Subcutaneous abdominal adipose tissue (tissue), 5 donors: ENCODE data around the gene IZUMO4.

ENCODE experiments used
- H3K27ac ChIP-seq: one replicate; pipeline ENCODE4 v1.7.0; 2013; ENCODE audit warnings: low read depth, mild to moderate bottlenecking, inconsistent platforms, low read length, moderate library complexity
- H3K27me3 ChIP-seq, 5 donors: one replicate each; pipeline ENCODE4 v1.7.0; 2013; ENCODE audit warnings: low read length in 5 of 5, inconsistent platforms in 1 of 5; ENCODE audit not compliant: control insufficient read depth in 5 of 5, insufficient read depth in 4 of 5
- H3K36me3 ChIP-seq, 5 donors: one replicate each; pipeline ENCODE4 v1.7.0; 2013; ENCODE audit warnings: low read length in 5 of 5; ENCODE audit not compliant: control insufficient read depth in 5 of 5, insufficient read depth in 5 of 5
- H3K4me1 ChIP-seq, 5 donors: one replicate each; pipeline ENCODE4 v1.7.0; 2013; ENCODE audit warnings: low read length in 5 of 5, mild to moderate bottlenecking in 3 of 5, moderate library complexity in 1 of 5; ENCODE audit not compliant: control insufficient read depth in 5 of 5, insufficient read depth in 5 of 5
- H3K4me3 ChIP-seq, 5 donors: one replicate each; pipeline ENCODE4 v1.7.0; 2013; ENCODE audit warnings: low read length in 5 of 5, low read depth in 1 of 5
- H3K9ac ChIP-seq, 5 donors: one replicate each; pipeline ENCODE4 v1.7.0; 2013; ENCODE audit warnings: low read length in 5 of 5, mild to moderate bottlenecking in 4 of 5, moderate library complexity in 3 of 5
- H3K9me3 ChIP-seq, 5 donors: one replicate each; pipeline ENCODE4 v1.7.0; 2013; ENCODE audit warnings: low read length in 5 of 5; ENCODE audit not compliant: control insufficient read depth in 5 of 5
- donor health status: healthy.
- donor health status: healthy.
- donor health status: healthy.
- donor health status: healthy.
- donor health status: healthy.

IZUMO4 gene

DNA sequence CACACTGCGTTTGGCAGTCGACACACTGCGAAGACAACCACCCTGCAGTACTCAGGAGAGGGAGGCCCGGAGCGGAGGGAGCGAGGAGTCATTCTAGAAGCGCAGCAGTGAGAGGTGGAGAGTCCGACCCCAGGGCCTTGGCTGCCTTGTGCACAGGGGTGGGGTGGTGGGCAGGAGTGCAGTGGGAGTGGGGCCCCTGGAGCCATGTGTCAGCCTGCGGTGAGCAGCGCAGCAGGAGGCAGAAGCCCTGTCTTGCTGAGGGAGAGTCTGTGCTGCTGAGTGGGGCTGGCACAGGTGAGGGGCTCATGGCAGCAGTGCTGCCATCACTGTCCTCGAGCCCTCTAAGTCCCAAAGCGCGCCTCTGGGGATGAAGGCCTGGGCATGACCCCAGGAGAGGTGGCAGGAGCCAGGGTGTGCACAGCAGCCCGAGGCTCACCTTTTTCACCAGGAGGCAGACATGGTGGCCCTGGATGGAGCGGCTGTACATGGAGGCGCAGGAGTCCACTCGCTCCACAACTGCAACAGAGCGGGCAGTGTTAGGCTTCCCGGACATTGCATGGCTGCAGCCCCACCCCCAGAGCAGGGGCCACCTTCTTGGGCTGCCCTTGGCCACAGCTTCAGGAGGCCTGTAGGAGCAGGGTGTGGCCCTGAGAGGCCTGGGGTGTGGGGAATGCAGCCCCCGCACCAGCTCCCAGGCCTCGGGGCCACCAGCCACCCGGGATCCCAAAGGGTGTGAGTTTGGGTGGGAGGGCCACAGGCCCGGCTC lies 11.7 kb downstream of the IZUMO4 start:
- Histone ChIP-seq H3K36me3 (peaks cover 0 to 88% (median 78%) of the 10 kb centered on the region in 5 donors), H3K27ac (no peak overlapping the region), H3K9me3 (peaks cover 0 to 2% (median 0%) of the 10 kb centered on the region in 5 donors)

DNA sequence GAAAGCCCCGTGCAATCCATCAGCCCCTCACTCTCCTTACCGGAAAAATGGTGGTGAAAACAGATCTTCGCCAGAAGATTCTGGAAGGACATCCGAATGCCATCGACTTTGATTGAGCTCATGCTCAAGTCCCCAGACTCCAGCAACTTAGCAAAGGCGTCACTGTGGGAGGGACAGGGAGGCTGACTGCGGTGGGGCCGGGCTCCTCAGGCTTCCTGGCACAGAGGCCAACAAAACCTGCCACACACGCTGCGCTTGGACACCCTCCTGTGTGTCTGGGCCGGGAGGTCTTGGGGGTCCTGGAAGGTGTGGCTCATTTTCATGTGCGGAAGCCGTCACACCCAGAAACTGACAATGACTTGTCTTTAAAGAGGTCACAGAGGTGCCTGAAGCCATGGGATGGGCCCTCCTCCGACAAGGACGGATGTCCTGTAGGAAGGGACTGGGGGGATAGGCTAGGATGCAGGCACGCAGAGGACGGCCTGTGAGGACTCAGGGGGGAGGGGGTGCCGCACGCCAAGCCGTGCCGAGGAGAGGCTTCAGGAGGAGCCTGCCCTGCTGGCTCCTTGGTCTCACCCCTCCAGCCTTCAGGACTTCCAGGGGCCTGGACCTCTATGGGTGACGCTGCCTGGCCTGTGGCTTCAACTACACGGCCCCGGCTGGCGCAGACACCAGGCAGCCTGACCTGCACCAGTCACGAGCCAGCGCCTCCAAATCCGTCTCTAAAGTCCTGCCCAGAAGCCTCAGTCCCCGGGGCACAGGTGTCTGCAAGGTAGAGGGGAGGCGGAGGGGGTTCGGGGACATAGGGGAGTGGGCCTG lies 12.5 kb downstream of the IZUMO4 start:
- H3K9me3 ChIP-seq = peaks cover 0 to 2% (median 0%) of the 10 kb centered on the region in 5 donors
- H3K27me3 ChIP-seq = no peaks in the 10 kb centered on the region
- H3K4me3 ChIP-seq = no peak overlapping the region
- H3K27ac ChIP-seq = no peak overlapping the region
- peaks cover 0 to 89% (median 82%) of the 10 kb centered on the region in 5 donors for H3K36me3 ChIP-seq
- H3K4me1 ChIP-seq = peaks cover 0 to 10% (median 0%) of the 10 kb centered on the region in 5 donors
- no peak overlapping the region for H3K9ac ChIP-seq

More for the DNA sequence above, 11.7 kb downstream of the IZUMO4 start:
- H3K27me3 ChIP-seq = no peaks in the 10 kb centered on the region
- no peak overlapping the region for H3K9ac ChIP-seq
- H3K4me1 ChIP-seq = peaks cover 0 to 2% (median 0%) of the 10 kb centered on the region in 5 donors
- no peak overlapping the region for H3K4me3 ChIP-seq

GRCh38 chr19:2110822-2111221 lies 14.1 kb downstream of the IZUMO4 start:
- peaks cover 0 to 95% (median 92%) of the 10 kb centered on the region in 5 donors for H3K36me3 ChIP-seq
- peaks cover 0 to 11% (median 0%) of the 10 kb centered on the region in 5 donors for H3K4me1 ChIP-seq
- no peak overlapping the region for H3K27ac ChIP-seq
- no peak overlapping the region for H3K9ac ChIP-seq
- H3K27me3 ChIP-seq = no peaks in the 10 kb centered on the region
- H3K4me3 ChIP-seq = no peak overlapping the region
- H3K9me3 ChIP-seq = no peaks in the 10 kb centered on the region

DNA sequence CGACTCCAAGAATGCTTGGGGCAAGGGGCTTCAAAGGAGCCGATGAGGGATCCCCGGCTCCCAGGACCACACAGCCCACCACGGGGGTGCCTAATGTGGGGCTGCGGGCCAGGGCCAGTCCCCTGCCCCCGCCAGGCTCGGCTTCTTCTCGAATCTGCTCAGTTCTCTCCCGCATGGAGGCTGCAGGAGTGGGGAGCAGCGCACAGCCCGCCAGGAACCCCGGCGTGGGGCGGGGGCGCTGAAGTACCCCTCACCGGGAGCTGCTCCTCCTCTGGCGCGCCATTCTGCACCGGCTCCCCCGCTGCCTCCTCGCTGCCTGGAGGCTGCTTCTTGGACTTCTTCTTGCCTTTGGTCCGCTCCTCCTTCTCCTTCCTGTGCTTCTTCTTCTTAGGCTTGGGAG lies 14.7 kb downstream of the IZUMO4 start:
- peaks cover 0 to 95% (median 93%) of the 10 kb centered on the region in 5 donors for H3K36me3 ChIP-seq
- no peak overlapping the region for H3K4me3 ChIP-seq
- no peak overlapping the region for H3K9ac ChIP-seq
- H3K27ac ChIP-seq = no peak overlapping the region
- H3K27me3 ChIP-seq = no peaks in the 10 kb centered on the region
- H3K9me3 ChIP-seq = no peaks in the 10 kb centered on the region
- H3K4me1 ChIP-seq = peaks cover 0 to 11% (median 0%) of the 10 kb centered on the region in 5 donors

- Histone ChIP-seq H3K27ac (no peak overlapping the region), H3K4me3 (no peak overlapping the region), H3K27me3 (no peaks in the 10 kb centered on the region), H3K9ac (no peak overlapping the region), H3K4me1 (peaks cover 0 to 11% (median 0%) of the 10 kb centered on the region in 5 donors), H3K36me3 (peaks cover 0 to 95% (median 93%) of the 10 kb centered on the region in 5 donors), H3K9me3 (no peaks in the 10 kb centered on the region)
Observed at GRCh38 chr19:2111886-2112285, 15.2 kb downstream of the IZUMO4 start.

DNA sequence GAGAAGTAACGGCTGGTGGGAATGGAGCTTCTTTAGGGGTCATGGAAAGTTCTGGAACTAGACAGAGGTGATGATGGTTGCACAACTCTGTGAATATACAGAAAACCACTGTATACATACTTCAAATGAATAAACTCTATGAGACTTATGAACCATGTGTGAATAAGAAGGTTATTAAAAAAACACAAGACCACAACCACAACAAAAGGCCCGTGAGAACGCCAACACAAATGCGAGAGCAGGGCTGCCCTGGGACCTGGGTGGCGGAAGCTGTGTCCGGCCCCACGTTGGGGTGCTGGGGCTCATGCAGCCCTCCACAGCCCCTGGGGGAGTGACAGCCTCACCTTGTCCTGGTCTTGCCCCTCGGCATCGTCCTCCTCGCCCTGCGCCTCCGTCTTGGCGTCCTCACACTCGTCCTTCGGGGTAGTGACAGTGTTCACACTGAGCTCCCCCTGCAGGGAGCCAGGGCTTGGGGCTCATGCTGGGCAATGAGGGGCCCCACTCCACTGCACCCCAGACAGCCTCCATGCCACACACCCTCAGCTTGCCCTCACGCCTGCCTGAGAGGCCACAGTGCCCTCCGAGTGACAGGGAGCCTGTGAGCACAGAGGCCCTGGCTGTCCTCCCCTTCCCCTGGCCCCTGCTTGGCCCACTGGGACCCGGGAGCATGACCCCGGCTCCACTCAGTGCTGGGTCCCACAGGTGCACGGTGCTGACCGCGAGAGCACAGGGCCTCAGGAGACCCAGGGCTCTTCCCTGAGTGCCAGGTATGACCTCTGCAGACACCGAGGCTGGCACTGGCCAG lies 16.0 kb downstream of the IZUMO4 start:
- Histone ChIP-seq H3K27me3 (no peaks in the 10 kb centered on the region), H3K36me3 (peaks cover 0 to 99% (median 99%) of the 10 kb centered on the region in 5 donors), H3K4me3 (no peak overlapping the region), H3K27ac (no peak overlapping the region), H3K9me3 (no peaks in the 10 kb centered on the region), H3K4me1 (peaks cover 0 to 19% (median 7%) of the 10 kb centered on the region in 5 donors), H3K9ac (no peak overlapping the region)

- no peak overlapping the region for H3K27ac ChIP-seq
- H3K9me3 ChIP-seq = no peaks in the 10 kb centered on the region
- H3K36me3 ChIP-seq = peaks cover 0 to 99% (median 99%) of the 10 kb centered on the region in 5 donors
- H3K27me3 ChIP-seq = no peaks in the 10 kb centered on the region
- H3K9ac ChIP-seq = no peak overlapping the region
- no peak overlapping the region for H3K4me3 ChIP-seq
- peaks cover 0 to 21% (median 9%) of the 10 kb centered on the region in 5 donors for H3K4me1 ChIP-seq
Observed at GRCh38 chr19:2113439-2114211, 16.9 kb downstream of the IZUMO4 start.

GRCh38 chr19:2114218-2114617 lies 17.5 kb downstream of the IZUMO4 start:
- H3K36me3 ChIP-seq = peaks cover 0 to 99% (median 98%) of the 10 kb centered on the region in 5 donors

GRCh38 chr19:2114821-2115220 lies 18.1 kb downstream of the IZUMO4 start:
- Histone ChIP-seq H3K27me3 (no peaks in the 10 kb centered on the region), H3K4me3 (no peak overlapping the region), H3K9ac (no peak overlapping the region), H3K9me3 (no peaks in the 10 kb centered on the region), H3K27ac (no peak overlapping the region), H3K36me3 (peaks cover 0 to 99% (median 95%) of the 10 kb centered on the region in 5 donors), H3K4me1 (peaks cover 0 to 21% (median 9%) of the 10 kb centered on the region in 5 donors)

More at GRCh38 chr19:2114218-2114617, 17.5 kb downstream of the IZUMO4 start:
- H3K4me1 ChIP-seq = peaks cover 0 to 21% (median 9%) of the 10 kb centered on the region in 5 donors
- no peaks in the 10 kb centered on the region for H3K27me3 ChIP-seq
- no peak overlapping the region for H3K4me3 ChIP-seq
- H3K9ac ChIP-seq = no peak overlapping the region
- no peak overlapping the region for H3K27ac ChIP-seq
- no peaks in the 10 kb centered on the region for H3K9me3 ChIP-seq
